ENCODE data around the gene ITPR2. TPM values are rescaled to one million over a fixed set of nuclear protein-coding genes. Genes with fewer than 3 reads are reported as not detected.
A peak's percentile ranks its signal among the peaks of the same experiment; 100 is the strongest.
"Not testable (repeated sequence)": the region's sequence is repeated elsewhere in the genome, so short reads cannot be mapped to it uniquely, and the experiment has no call there.

Gene ITPR2
- polyA plus RNA-seq, 3 donors, result 14.9 to 18.2 (median 15.1) TPM

GRCh38 chr12:26469421-26470180 is 363.4 kb downstream of the ITPR2 start:
- no peak for DNase-seq (ENCODE audit: extremely low read depth in 1 of 11, low read depth in 9 of 11, low spot score in 4 of 11)

DNA sequence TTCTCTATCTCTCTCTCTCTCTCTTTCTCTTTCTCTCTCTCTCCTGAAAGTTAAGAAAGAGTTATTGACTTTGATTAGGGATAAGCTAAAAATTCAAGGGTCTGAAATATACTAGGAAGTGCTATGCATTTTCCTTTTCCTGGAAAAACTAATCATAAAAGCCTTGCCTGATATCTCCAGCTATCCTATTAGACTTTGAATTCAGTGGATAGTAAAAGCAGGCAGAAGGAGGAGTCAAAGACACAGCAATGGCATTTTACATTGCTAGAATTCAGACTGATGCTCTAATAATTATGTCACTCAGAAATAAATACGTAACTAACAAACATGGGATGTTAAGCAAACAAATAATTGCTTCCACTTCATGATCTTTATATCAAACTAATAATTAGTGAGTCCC is 365.6 kb downstream of the ITPR2 start:
- DNase-seq (ENCODE audit: extremely low read depth in 1 of 11, low read depth in 9 of 11, low spot score in 4 of 11), result no peak

- no peak for DNase-seq (ENCODE audit: extremely low read depth in 1 of 11, low read depth in 9 of 11, low spot score in 4 of 11)
These were observed 366.3 kb downstream of the ITPR2 start for GRCh38 chr12:26466726-26467125.

DNA sequence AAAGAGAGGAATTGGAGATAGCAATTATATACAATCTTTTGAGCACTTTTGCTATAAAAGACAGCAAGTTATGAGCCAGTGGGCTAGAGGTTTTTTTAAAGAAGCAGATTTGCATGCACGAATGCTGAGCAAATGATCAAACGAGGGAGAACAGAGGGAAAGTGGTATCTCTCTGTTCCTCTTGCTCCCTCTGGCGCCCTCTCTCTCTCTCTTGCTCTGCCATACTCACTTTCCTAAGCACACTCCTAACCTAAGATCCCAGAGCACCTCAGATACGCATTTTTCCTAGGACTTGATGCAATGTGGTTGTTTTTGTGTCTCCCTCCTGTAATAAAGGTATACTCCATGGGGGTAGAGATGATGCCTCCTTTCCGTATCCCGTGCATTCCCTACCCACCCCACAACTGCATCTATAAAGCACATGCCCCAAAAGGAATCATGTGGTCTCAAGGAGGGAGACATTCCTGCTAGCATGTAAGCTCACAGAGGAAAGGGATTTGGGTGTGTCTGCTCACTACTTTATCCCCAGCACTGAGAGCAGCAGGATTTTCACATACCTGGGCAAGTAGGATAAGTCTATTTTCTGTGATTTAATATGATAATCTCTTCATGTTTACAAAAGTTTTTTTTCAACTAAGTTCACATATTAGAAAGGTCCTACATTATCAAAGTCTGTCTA is 367.4 kb downstream of the ITPR2 start:
- no peak for DNase-seq (ENCODE audit: extremely low read depth in 1 of 11, low read depth in 9 of 11, low spot score in 4 of 11)

GRCh38 chr12:26461776-26462175 is 371.2 kb downstream of the ITPR2 start:
- DNase-seq (ENCODE audit: extremely low read depth in 1 of 11, low read depth in 9 of 11, low spot score in 4 of 11), result no peak

DNA sequence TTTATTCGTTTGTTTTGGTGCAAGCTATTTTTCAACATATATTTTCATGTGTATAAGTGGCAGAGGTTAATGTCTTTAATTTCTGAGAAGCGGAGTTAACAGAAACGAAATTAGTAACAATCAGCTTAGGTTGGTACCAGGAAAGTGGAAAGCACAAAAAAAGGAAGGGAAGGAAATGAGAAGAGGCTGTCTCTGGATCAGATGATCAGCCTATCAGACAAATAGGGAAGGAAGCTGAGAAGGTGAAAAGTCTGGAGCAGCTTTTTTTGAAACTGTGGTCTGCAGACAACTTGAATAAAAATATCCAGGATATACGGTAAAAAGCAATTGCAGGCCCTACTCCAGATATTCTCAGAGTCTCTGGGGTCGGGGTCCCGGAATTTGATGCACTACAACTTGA is 372.6 kb downstream of the ITPR2 start:
- DNase-seq (ENCODE audit: extremely low read depth in 1 of 11, low read depth in 9 of 11, low spot score in 4 of 11), result no peak

DNA sequence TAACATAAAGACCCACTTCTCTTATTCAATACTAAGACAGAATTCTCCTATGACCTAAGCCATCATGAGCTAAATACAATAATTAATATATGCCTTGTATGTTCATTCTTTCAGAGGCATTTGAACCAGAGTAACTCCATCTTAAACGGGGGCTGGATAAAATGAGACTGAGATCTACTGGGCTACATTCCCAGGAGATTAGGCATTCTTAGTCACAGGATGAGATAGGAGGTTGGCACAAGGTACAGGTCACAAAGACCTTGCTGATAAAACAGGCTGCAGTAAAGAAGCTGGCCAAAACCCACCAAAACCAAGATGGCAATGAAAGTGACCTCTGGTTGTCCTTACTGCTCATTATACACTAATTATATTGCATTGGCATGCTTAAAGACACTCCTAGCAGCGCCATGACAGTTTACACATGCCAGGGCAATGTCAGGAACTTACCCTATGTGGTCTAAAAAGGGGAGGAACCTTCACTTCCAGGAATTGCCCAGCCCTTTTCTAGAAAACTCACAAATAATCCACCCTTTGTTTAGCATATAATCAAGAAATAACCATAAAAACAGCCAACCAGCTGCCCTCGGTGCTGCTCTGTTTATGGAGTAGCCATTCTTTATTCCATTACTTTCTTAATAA is 376.9 kb downstream of the ITPR2 start:
- no peak for DNase-seq (ENCODE audit: extremely low read depth in 1 of 11, low read depth in 9 of 11, low spot score in 4 of 11)

- DNase-seq (ENCODE audit: extremely low read depth in 1 of 11, low read depth in 9 of 11, low spot score in 4 of 11), result no peak
These were observed 379.7 kb downstream of the ITPR2 start for GRCh38 chr12:26453246-26453645.

DNA sequence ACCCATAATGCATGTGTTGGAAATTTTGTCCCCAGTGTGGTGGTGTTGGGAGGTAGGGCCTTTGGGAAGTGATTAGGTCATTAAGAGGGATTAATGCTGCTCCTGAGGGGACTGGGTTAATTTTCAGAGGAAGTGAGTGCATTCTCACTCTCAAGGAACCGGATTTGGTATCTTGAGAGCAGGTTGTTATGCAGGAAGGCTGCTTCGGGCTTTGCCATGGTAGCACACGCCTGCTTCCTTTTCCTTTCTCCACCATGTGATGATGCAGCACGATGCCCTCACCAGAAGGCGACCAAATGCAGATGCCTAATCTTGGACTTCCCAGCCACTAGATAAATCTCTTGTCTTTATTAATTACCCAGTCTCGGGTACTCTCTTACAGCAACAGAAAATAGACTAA is 380.5 kb downstream of the ITPR2 start:
- DNase-seq (ENCODE audit: extremely low read depth in 1 of 11, low read depth in 9 of 11, low spot score in 4 of 11), result no peak

DNA sequence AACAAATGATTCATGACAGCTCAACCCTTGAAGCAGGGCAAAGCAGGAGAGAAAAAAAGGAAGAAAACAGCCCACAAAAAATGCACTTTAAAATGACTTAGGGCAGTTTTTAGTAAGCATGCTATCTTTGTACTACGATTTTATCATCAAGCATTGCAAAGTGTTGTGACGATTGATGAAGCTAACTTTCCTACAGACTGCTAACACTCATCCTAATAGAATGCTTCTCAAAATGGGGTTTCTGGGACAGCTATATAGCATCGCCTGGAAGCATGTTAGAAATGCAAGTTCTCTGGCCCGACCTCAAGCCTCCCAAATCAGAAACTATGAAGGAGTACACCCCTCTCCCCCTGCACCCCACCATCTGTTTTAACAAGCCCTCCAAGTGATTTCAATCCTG is 381.2 kb downstream of the ITPR2 start:
- DNase-seq (ENCODE audit: extremely low read depth in 1 of 11, low read depth in 9 of 11, low spot score in 4 of 11), result no peak

GRCh38 chr12:26445909-26446308 is 387.1 kb downstream of the ITPR2 start:
- no peak for DNase-seq (ENCODE audit: extremely low read depth in 1 of 11, low read depth in 9 of 11, low spot score in 4 of 11)

DNA sequence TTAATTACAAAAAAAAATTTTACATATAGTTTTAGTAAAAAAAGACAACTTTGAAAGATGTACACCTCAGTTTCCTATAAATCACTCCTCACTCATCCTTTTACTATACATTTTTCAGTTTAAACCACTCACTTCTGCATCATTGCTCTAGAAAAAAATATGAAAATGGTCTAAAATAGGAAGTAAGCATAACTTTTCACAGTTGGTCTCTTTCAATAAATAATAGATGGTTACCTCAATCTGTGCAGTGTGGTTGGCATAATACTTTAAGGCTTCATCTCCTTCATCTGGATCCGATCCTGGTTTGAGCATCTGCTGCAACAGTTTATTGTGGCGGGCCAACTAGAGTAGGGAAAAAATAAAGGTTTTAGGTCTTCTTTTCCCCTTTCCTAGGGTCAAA is 389.7 kb downstream of the ITPR2 start:
- DNase-seq (ENCODE audit: extremely low read depth in 1 of 11, low read depth in 9 of 11, low spot score in 4 of 11), result no peak

DNA sequence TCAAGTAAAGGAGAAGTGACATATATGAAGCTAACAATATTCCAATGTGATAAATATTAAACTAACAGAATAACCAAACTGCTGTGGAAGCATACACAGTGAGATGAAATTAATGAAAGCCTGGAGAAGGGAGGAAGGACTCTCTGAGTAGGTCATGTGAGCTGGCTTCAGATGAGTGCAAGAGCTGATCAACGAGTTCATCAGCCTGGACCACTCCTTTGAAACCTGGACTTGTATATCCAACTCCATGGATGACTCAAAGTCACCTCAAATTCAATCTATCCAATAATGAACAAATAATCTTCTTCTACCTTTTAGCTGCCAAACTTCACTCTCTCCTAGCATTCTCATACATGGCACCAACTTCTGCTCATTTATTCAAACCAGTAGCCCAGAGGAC is 391.6 kb downstream of the ITPR2 start:
- DNase-seq (ENCODE audit: extremely low read depth in 1 of 11, low read depth in 9 of 11, low spot score in 4 of 11), result no peak

GRCh38 chr12:26435069-26435404 is 398.0 kb downstream of the ITPR2 start:
- no peak for DNase-seq (ENCODE audit: extremely low read depth in 1 of 11, low read depth in 9 of 11, low spot score in 4 of 11)

GRCh38 chr12:26434299-26435068 is 398.5 kb downstream of the ITPR2 start:
- peak in 9 of 11 donors; percentile 7 to 33 (median 13) for DNase-seq (ENCODE audit: extremely low read depth in 1 of 11, low read depth in 9 of 11, low spot score in 4 of 11)

- DNase-seq (ENCODE audit: extremely low read depth in 1 of 11, low read depth in 9 of 11, low spot score in 4 of 11), result not testable (repeated sequence)
These were observed 399.3 kb downstream of the ITPR2 start for GRCh38 chr12:26433701-26434100.

DNA sequence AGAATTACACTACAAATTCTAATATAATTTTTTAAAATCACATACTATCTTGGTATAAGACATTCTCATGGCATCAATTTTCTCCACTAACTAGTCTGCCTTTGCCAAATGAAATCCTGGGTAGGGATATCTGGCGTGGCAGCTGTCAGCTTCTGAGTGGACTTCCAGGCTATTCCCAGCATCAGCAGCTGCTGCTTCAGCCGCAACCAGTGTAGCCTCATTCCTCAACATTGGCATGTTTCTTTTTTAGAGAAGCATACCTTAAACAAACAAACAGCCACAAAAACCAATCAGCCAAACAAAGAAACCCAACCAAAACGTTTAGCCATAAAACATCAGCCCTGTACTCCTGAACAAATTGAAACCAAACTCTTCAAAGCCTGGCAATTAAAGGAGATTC is 401.8 kb downstream of the ITPR2 start:
- no peak for DNase-seq (ENCODE audit: extremely low read depth in 1 of 11, low read depth in 9 of 11, low spot score in 4 of 11)

DNA sequence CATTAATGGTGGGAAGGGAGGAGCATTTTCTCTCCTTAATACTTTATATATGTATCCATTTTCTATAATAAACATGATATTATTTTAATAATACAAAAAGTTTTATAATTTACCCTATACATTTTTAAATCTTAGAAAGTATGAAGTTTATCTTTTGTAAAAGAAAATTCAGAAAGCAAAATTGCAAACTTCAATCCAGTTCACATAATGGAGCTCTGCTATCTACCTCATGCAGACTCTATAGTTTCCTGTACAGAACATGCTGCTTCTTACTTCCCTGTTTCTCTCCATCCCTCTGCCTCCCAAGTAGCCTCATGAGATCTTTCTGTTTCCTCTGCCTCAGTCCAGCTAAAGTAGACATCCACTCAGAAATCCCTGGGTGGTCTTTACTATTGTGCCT is 402.4 kb downstream of the ITPR2 start:
- not testable (repeated sequence) for DNase-seq (ENCODE audit: extremely low read depth in 1 of 11, low read depth in 9 of 11, low spot score in 4 of 11)

- DNase-seq (ENCODE audit: extremely low read depth in 1 of 11, low read depth in 9 of 11, low spot score in 4 of 11), result no peak
These were observed 403.8 kb downstream of the ITPR2 start for GRCh38 chr12:26429070-26429691.
